K562 (cell line): ENCODE data around the gene MLIP. TPM values are rescaled to one million over a fixed set of nuclear protein-coding genes. Genes with fewer than 3 reads are reported as not detected.

Experiments used
- ATAC-seq: fragments of 200-7000 bp; cut with Tn5 transposase; 3 replicates; pipeline ENCODE4 v1.9.1; 2020; ENCODE audit warnings: moderate library complexity
- BruUV-seq: library from RNA; stranded (reverse); fragments of 400-500 nt; replicated peaks from 2 replicates; lab custom pipeline; 2021; lab: Mats Ljungman, UMichigan
- CTCF ChIA-PET: fragments of 300-600 bp; formaldehyde crosslinking; extraction: SDS; loops from one replicate; lab custom pipeline; 2021; ENCODE audit warnings: low intra/inter-chr PET ratio; lab: Yijun Ruan, JAX
- POLR2A ChIA-PET: fragments of 300-600, 350-650 bp; sonication (Branson Sonifier 250); formaldehyde crosslinking; extraction: SDS; loops from one replicate; lab custom pipeline; 2021; ENCODE audit warnings: antibody characterized with exemption, inconsistent platforms; lab: Yijun Ruan, JAX
- DNase-seq, 4 experiments: peaks; one replicate each; pipeline versions ENCODE4 v3.0.0 to v3.0.0-alpha.2; 2011 to 2018; ENCODE audit warnings: low spot score in 3 of 4, mixed read lengths in 3 of 4; ENCODE audit errors: extremely low read depth in 1 of 4
- FAIRE-seq: peaks from 2 replicates; lab custom pipeline; 2011; peaks lifted over from hg19 to GRCh38; lab: Jason Lieb, UNC
- H2AFZ ChIP-seq: 2 replicates; pipeline ENCODE4 v1.6.0; 2011; ENCODE audit warnings: low read depth, low read length, control low read depth, inconsistent platforms
- H3K27ac ChIP-seq: fragments of 200-600 bp; 3 replicates; pipeline ENCODE4 v1.8.0; 2011; ENCODE audit warnings: low read depth, mild to moderate bottlenecking, control low read depth, inconsistent platforms, low read length, moderate library complexity, mixed read lengths; ENCODE audit errors: extremely low read depth
- H3K27me3 ChIP-seq, 2 experiments: fragments of 300-600 bp in 1 of 2; 2 replicates in 1 of 2; 3 replicates in 1 of 2; pipeline versions ENCODE4 v1.6.0 to v1.8.0; 2011; ENCODE audit warnings: inconsistent platforms in 2 of 2, low read length in 2 of 2, mild to moderate bottlenecking in 1 of 2, mixed read lengths in 1 of 2, moderate library complexity in 1 of 2; ENCODE audit not compliant: control insufficient read depth in 2 of 2, insufficient read depth in 2 of 2
- H3K36me3 ChIP-seq: fragments of 300-600 bp; 3 replicates; pipeline ENCODE4 v1.8.0; 2011; ENCODE audit warnings: mild to moderate bottlenecking, low read length, inconsistent platforms; ENCODE audit not compliant: control insufficient read depth, insufficient read depth
- H3K4me1 ChIP-seq, 2 experiments: fragments of 200-600 bp in 1 of 2; replicated peaks in 1 of 2; 2 replicates in 1 of 2; 3 replicates in 1 of 2; pipeline versions ENCODE4 v1.5.1 to v1.8.0; 2011; ENCODE audit warnings: inconsistent platforms in 2 of 2, low read length in 2 of 2, mild to moderate bottlenecking in 1 of 2, mixed read lengths in 1 of 2, moderate library complexity in 1 of 2; ENCODE audit not compliant: control insufficient read depth in 2 of 2, insufficient read depth in 2 of 2
- H3K4me2 ChIP-seq: 2 replicates; pipeline ENCODE4 v1.6.1; 2011; ENCODE audit warnings: low read length, control low read depth, inconsistent platforms, mixed read lengths; ENCODE audit not compliant: insufficient read depth
- H3K4me3 ChIP-seq: fragments of 200-600 bp; sonication (generic), shearing (Covaris generic); 2 replicates; pipeline ENCODE4 v1.5.1; 2016; ENCODE audit warnings: control low read depth, inconsistent platforms
- H3K79me2 ChIP-seq: fragments of 200-600 bp; 3 replicates; pipeline ENCODE4 v1.8.0; 2011; ENCODE audit warnings: low read length, inconsistent platforms; ENCODE audit not compliant: control insufficient read depth, insufficient read depth
- H3K9ac ChIP-seq, 2 experiments: 2 replicates each; pipeline versions ENCODE4 v1.6.0 to v1.6.1; 2011; ENCODE audit warnings: low read depth in 2 of 2, low read length in 2 of 2, control low read depth in 1 of 2, inconsistent platforms in 1 of 2, mild to moderate bottlenecking in 1 of 2, mixed read lengths in 1 of 2; ENCODE audit not compliant: insufficient read depth in 1 of 2
- H3K9me1 ChIP-seq: one replicate; pipeline ENCODE4 v1.6.0; 2011; ENCODE audit warnings: inconsistent platforms, mild to moderate bottlenecking, low read length, moderate library complexity; ENCODE audit not compliant: control insufficient read depth, insufficient read depth
- H3K9me3 ChIP-seq: replicated peaks from 2 replicates; pipeline ENCODE4 v1.5.1; 2011; ENCODE audit warnings: low read depth, low read length, inconsistent platforms; ENCODE audit not compliant: control insufficient read depth, insufficient read depth
- H4K20me1 ChIP-seq: replicated peaks from 2 replicates; pipeline ENCODE4 v1.6.1; 2011; ENCODE audit warnings: low read length, inconsistent platforms, mixed read lengths; ENCODE audit not compliant: control insufficient read depth, insufficient read depth
- GTF2E2 ChIP-seq: fragments of 200-800 bp; sonication (Bioruptor generic); IDR thresholded peaks from 2 replicates; pipeline ENCODE4 v1.6.1; 2016; ENCODE audit warnings: missing genetic modification characterization, missing compliant biosample characterization
- HNRNPL ChIP-seq: fragments of 200-400 bp; formaldehyde crosslinking; IDR thresholded peaks from 2 replicates; pipeline ENCODE4 v1.6.1; 2017; ENCODE audit warnings: low read depth, mild to moderate bottlenecking, low read length
- ILF3 ChIP-seq: fragments of 450-650 bp; IDR thresholded peaks from 2 replicates; pipeline ENCODE4 v1.6.1; 2018; ENCODE audit warnings: antibody characterized with exemption, mild to moderate bottlenecking, moderate library complexity, borderline replicate concordance
- KHSRP ChIP-seq: fragments of 450-650 bp; IDR thresholded peaks from 2 replicates; pipeline ENCODE4 v1.6.1; 2017
- NR1H2 ChIP-seq: sonication (generic); formaldehyde crosslinking; IDR thresholded peaks from 2 replicates; pipeline ENCODE4 v1.4.0; 2020; ENCODE audit warnings: mild to moderate bottlenecking, missing genetic modification reagents
- RAD21 ChIP-seq, 2 experiments: fragments of 250-450 bp in 1 of 2; fragments of 450-650 bp in 1 of 2; sonication (Bioruptor Pico) in 1 of 2; formaldehyde crosslinking in 1 of 2; IDR thresholded peaks in 1 of 2; conservative IDR thresholded peaks in 1 of 2; 2 replicates each; pipeline versions ENCODE4 v1.4.0 to v1.8.0; 2020 to 2022; ENCODE audit warnings: mild to moderate bottlenecking in 2 of 2, moderate library complexity in 1 of 2
- RBM15 ChIP-seq: fragments of 200-400 bp; formaldehyde crosslinking; IDR thresholded peaks from 2 replicates; pipeline ENCODE4 v1.6.1; 2018; ENCODE audit warnings: mild to moderate bottlenecking, low read length, moderate library complexity; ENCODE audit not compliant: insufficient read depth
- ZNF174 ChIP-seq: fragments of 250-450 bp; sonication (Bioruptor Pico); IDR thresholded peaks from 2 replicates; pipeline ENCODE4 v1.4.0; 2020; ENCODE audit warnings: mild to moderate bottlenecking
- ZNF384 ChIP-seq: IDR thresholded peaks from 2 replicates; pipeline ENCODE4 v1.6.1; 2012; ENCODE audit warnings: low read depth, low read length, improper control_type of control experiment
- WGBS: fragments of 100-300 bp; shearing (Covaris generic); methylation state at CpG from one replicate; pipeline ENCODE4 v1.1.6; 2016; ENCODE audit warnings: low coverage, mixed read lengths; ENCODE audit not compliant: insufficient coverage; ENCODE audit errors: missing lambda C conversion rate; 5-methylcytosine and 5-hydroxymethylcytosine counted together
- in situ Hi-C: fragments of 300-500 bp; cut with MboI; formaldehyde crosslinking; loops from 4 replicates; pipeline ENCODE4 v1.15.0; 2018; ENCODE audit warnings: inconsistent platforms, mixed read lengths
- intact Hi-C: fragments of 100-400 bp; cut with micrococcal nuclease; formaldehyde crosslinking; loops from 2 replicates; pipeline ENCODE4 v1.14.2; 2022
- polyA plus RNA-seq, 8 experiments: library from polyadenylated mRNA; depleted of rRNA in 4 of 8; stranded (reverse) in 5 of 8; unstranded in 3 of 8; fragments of >200 nt; fragmentation: Nextera tagmentation in 2 of 8; fragmentation: Illumina TruSeq in 1 of 8; extraction: Ambion mirVana in 2 of 8; extraction: Trizol in 1 of 8; gene quantifications; 2 replicates each; pipeline versions ENCODE4 v1.2.1 to v1.2.3, GENCODE V29; 2011 to 2014; ENCODE audit warnings: inconsistent platforms in 1 of 8, missing spikeins in 1 of 8
- total RNA-seq, 7 experiments: library from RNA; depleted of rRNA in 6 of 7; stranded (reverse); fragments of >200 nt in 6 of 7; fragmentation: Illumina TruSeq in 2 of 7; extraction: Trizol in 2 of 7; gene quantifications; 2 replicates each; pipeline versions ENCODE4 v1.2.1 to v1.2.3, GENCODE V29; 2011 to 2021; ENCODE audit warnings: low replicate concordance in 1 of 7
- TF ChIP-seq, protein P1 (sequence below), 2 experiments: fragments of 450-650 bp; formaldehyde crosslinking in 1 of 2; IDR thresholded peaks; 2 replicates each; pipeline versions ENCODE4 v1.4.0 to v1.6.1; 2014 to 2020; ENCODE audit warnings: mild to moderate bottlenecking in 2 of 2, borderline replicate concordance in 1 of 2, low read depth in 1 of 2
- TF ChIP-seq, protein P2 (sequence below), 2 experiments: fragments of 250-450 bp in 1 of 2; fragments of 450-650 bp in 1 of 2; sonication (Bioruptor Pico) in 1 of 2; IDR thresholded peaks; 2 replicates each; pipeline versions ENCODE4 v1.6.1 to v1.8.0; 2016 to 2021; ENCODE audit warnings: mild to moderate bottlenecking in 2 of 2, moderate library complexity in 2 of 2, missing compliant biosample characterization in 1 of 2, missing genetic modification characterization in 1 of 2
- TF ChIP-seq, protein P3 (sequence below): fragments of 250-450 bp; sonication (Bioruptor Pico); IDR thresholded peaks from 2 replicates; pipeline ENCODE4 v1.4.0; 2020

The MLIP gene
- total and polyA plus RNA-seq, 9 of the 15 experiments (the other 6 are each of a cell fraction or from before 2014, with no cell fraction given) = not detected

DNA sequence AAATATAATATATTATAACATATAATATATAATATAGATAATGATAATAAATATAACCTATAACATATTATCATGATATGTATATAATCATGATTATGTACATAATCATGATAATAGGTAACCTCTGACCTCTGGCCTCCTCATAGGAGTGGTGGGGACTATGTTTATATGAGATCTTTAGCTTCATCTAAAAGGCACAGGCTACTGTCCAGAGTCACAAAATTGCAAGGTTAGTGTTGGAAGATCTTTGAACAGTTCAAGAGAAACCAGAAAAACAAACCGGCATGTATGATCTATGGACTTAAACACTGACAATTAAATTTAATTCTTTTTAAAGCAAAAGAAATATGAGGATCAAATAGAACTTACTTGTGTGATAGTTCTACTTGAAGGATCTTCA, 141.3 kb downstream of the MLIP start:
- no peak for FAIRE-seq
- Histone ChIP-seq H3K36me3 (no peaks in the 10 kb centered on the region), H3K4me3 (no peak overlapping the region), H3K79me2 (no peaks in the 10 kb centered on the region), H3K27me3 (no peaks in the 10 kb centered on the region), H3K27ac (no peak overlapping the region), H3K9me1 (no peaks in the 10 kb centered on the region), H3K4me1 (no peaks in the 10 kb centered on the region), H3K4me2 (no peak overlapping the region), H3K9me3 (no peaks in the 10 kb centered on the region), H3K9ac (no peak overlapping the region), H4K20me1 (no peaks in the 10 kb centered on the region), H2AFZ (no peak overlapping the region)
- ATAC-seq = no peak
- ChIA-PET CTCF (no interaction called here), POLR2A (no interaction called here)
- WGBS = 20% methylated on average over 1 of the region's 1 CpG
- DNase-seq = no peak
- BruUV-seq = no TSS peak
- in situ Hi-C loops (no loop called here), intact Hi-C loops (no loop called here)
- TF ChIP-seq, protein P1, sequence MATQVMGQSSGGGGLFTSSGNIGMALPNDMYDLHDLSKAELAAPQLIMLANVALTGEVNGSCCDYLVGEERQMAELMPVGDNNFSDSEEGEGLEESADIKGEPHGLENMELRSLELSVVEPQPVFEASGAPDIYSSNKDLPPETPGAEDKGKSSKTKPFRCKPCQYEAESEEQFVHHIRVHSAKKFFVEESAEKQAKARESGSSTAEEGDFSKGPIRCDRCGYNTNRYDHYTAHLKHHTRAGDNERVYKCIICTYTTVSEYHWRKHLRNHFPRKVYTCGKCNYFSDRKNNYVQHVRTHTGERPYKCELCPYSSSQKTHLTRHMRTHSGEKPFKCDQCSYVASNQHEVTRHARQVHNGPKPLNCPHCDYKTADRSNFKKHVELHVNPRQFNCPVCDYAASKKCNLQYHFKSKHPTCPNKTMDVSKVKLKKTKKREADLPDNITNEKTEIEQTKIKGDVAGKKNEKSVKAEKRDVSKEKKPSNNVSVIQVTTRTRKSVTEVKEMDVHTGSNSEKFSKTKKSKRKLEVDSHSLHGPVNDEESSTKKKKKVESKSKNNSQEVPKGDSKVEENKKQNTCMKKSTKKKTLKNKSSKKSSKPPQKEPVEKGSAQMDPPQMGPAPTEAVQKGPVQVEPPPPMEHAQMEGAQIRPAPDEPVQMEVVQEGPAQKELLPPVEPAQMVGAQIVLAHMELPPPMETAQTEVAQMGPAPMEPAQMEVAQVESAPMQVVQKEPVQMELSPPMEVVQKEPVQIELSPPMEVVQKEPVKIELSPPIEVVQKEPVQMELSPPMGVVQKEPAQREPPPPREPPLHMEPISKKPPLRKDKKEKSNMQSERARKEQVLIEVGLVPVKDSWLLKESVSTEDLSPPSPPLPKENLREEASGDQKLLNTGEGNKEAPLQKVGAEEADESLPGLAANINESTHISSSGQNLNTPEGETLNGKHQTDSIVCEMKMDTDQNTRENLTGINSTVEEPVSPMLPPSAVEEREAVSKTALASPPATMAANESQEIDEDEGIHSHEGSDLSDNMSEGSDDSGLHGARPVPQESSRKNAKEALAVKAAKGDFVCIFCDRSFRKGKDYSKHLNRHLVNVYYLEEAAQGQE (IDR thresholded peaks at IDR 0.05; ENCODE audit: borderline replicate concordance) = no peak
- TF ChIP-seq, protein P1 (CRISPR knock-in tag; IDR thresholded peaks at IDR 0.05; ENCODE audit: low read depth) = no peak
- TF ChIP-seq NR1H2 (CRISPR knock-in tag) (no peak), HNRNPL (no peak), KHSRP (no peak), ILF3 (no peak), GTF2E2 (tag) (no peak), RBM15 (no peak), ZNF174 (no peak), RAD21 (CRISPR knock-in tag; conservative IDR thresholded peaks at IDR 0.05 in 1 of 2, IDR thresholded peaks at IDR 0.05 in 1 of 2) (no peak), ZNF384 (no peak)
- TF ChIP-seq, protein P2, sequence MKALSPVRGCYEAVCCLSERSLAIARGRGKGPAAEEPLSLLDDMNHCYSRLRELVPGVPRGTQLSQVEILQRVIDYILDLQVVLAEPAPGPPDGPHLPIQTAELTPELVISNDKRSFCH (CRISPR knock-in tag; IDR thresholded peaks at IDR 0.05) = no peak
- TF ChIP-seq, protein P2 (tag; IDR thresholded peaks at IDR 0.05) = no peak
- TF ChIP-seq, protein P3, sequence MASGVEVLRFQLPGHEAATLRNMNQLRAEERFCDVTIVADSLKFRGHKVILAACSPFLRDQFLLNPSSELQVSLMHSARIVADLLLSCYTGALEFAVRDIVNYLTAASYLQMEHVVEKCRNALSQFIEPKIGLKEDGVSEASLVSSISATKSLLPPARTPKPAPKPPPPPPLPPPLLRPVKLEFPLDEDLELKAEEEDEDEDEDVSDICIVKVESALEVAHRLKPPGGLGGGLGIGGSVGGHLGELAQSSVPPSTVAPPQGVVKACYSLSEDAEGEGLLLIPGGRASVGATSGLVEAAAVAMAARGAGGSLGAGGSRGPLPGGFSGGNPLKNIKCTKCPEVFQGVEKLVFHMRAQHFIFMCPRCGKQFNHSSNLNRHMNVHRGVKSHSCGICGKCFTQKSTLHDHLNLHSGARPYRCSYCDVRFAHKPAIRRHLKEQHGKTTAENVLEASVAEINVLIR (CRISPR knock-in tag) = no peak
